GM12875 (cell line): ENCODE results near the gene AREL1.

Source experiments
- H3K4me3 ChIP-seq: one replicate; pipeline ENCODE4 v1.5.1; 2011; ENCODE audit warnings: low read depth, low read length, control low read depth
- TF ChIP-seq, protein P1 (sequence below): IDR thresholded peaks from 2 replicates; pipeline ENCODE4 v1.5.1; 2011; ENCODE audit warnings: low read depth, mild to moderate bottlenecking, control low read depth, inconsistent platforms, low read length, moderate library complexity, borderline replicate concordance; ENCODE audit not compliant: insufficient read depth

AREL1 gene

DNA sequence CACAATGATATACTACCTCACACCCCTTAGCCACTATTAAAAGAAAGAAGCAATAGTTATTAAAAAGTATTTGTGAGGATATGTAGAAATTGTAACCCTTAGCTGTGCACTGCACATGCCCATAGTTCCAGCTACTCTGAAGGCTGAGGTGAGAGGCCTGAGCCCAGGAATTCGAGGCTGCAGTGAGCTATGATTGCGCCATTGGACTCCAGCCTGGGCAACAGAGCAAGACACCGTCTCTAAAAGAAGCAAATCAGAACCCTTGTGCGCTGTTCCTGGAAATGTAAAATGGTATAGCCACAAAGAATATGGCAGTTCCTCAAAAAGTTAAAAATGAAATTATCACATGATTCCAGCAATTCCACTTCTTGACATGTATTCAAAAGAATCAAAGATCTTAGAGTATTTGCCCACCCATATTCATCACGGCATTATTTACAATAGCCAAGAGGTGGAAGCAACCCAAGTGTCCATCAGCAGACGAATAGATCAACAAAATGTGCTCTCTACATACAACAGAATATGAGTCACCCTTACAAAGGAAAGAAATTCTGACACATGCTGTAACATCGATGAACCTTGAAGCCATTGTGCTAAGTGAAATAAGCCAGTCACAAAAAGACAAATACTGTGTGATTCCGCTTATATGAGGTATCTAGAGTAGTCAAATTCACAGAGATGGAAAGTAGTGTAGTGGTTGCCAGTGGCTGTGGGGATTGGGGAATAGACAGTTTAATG lies 26.6 kb upstream of the AREL1 start:
- TF ChIP-seq, protein P1, sequence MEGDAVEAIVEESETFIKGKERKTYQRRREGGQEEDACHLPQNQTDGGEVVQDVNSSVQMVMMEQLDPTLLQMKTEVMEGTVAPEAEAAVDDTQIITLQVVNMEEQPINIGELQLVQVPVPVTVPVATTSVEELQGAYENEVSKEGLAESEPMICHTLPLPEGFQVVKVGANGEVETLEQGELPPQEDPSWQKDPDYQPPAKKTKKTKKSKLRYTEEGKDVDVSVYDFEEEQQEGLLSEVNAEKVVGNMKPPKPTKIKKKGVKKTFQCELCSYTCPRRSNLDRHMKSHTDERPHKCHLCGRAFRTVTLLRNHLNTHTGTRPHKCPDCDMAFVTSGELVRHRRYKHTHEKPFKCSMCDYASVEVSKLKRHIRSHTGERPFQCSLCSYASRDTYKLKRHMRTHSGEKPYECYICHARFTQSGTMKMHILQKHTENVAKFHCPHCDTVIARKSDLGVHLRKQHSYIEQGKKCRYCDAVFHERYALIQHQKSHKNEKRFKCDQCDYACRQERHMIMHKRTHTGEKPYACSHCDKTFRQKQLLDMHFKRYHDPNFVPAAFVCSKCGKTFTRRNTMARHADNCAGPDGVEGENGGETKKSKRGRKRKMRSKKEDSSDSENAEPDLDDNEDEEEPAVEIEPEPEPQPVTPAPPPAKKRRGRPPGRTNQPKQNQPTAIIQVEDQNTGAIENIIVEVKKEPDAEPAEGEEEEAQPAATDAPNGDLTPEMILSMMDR = no peak
- no peak overlapping the region for H3K4me3 ChIP-seq

DNA sequence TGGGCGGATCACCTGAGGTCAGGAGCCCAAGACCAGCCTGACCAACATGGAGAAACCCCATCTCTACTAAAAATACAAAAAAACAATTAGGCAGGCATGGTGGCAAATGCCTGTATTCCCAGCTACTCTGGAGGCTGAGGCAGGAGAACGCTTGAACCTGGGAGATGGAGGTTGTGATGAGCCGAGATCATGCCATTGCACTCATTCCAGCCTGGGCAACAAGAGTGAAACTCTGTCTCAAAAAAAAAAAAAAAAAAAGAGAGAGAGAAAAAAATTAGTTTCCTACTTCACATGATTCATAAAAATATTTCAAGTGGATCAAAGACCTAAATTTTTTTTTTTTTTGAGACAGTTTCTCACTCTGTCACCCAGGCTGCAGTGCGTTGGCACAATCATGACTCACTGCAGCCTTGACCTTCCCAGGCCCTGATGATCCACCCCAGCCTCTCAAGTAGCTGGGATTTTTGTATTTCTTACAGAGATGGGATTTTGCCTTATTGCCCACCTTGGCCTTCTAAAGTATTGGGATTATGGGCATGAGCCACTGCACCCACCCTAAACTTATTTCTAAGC lies 25.0 kb upstream of the AREL1 start:
- TF ChIP-seq, protein P1 = no peak
- H3K4me3 ChIP-seq = no peak overlapping the region

- TF ChIP-seq, protein P1 = no peak
- H3K4me3 ChIP-seq = no peak overlapping the region
Observed at GRCh38 chr14:74735125-74735524, 22.2 kb upstream of the AREL1 start.

GRCh38 chr14:74733221-74733620 lies 20.3 kb upstream of the AREL1 start:
- no peak overlapping the region for H3K4me3 ChIP-seq
- TF ChIP-seq, protein P1 = no peak

- H3K4me3 ChIP-seq = no peak overlapping the region
- TF ChIP-seq, protein P1 = no peak
Observed at GRCh38 chr14:74732387-74732786, 19.5 kb upstream of the AREL1 start.

DNA sequence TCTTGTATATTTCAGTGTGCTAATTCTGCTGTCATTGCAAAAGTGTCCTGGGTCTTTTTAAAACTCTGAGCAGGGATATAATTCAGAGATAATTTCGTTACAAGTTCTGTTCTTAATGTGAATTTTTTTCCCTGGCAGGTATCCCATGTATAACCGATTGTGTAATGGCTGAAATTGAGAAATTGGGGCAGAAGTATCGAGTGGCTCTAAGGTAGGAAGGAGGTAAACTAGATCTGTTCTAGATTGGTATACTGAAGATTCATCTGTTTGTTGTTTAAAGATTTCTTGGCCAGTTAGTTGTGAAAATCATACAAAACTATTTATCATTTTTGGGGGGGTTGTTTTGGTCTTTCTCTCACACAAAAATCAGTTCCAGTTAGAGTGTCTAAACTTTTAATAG lies 10.3 kb upstream of the AREL1 start:
- TF ChIP-seq, protein P1 = no peak

GRCh38 chr14:74720526-74720925 lies 7.6 kb upstream of the AREL1 start:
- TF ChIP-seq, protein P1 = no peak
- H3K4me3 ChIP-seq = no peak overlapping the region

More for the DNA sequence above, 10.3 kb upstream of the AREL1 start:
- H3K4me3 ChIP-seq = no peak overlapping the region
